Aorta (tissue), 5 donors: ENCODE results near the gene COPS7A. TPM values are rescaled to one million over a fixed set of nuclear protein-coding genes. Genes with fewer than 3 reads are reported as not detected.

Experiments
- ATAC-seq: fragments of 200-7000 bp; cut with Tn5 transposase; one replicate; pipeline ENCODE4 v1.9.1; 2022; ENCODE audit warnings: moderate library complexity; ENCODE audit not compliant: low FRiP score
- DNase-seq, 2 donors: peaks; one replicate each; pipeline ENCODE4 v3.0.0-alpha.2; 2020
- H3K27ac ChIP-seq, 2 donors: one replicate each; pipeline ENCODE4 v1.5.1; 2013; ENCODE audit warnings: low read length in 2 of 2, mild to moderate bottlenecking in 2 of 2, moderate library complexity in 2 of 2, control low read depth in 1 of 2, inconsistent platforms in 1 of 2, low read depth in 1 of 2
- H3K27me3 ChIP-seq, 2 donors: one replicate each; pipeline ENCODE4 v1.6.1; 2013; ENCODE audit warnings: control low read depth in 1 of 2, low read length in 1 of 2, mild to moderate bottlenecking in 1 of 2, moderate library complexity in 1 of 2; ENCODE audit not compliant: insufficient read depth in 2 of 2, control insufficient read depth in 1 of 2
- H3K36me3 ChIP-seq, 2 donors: one replicate each; pipeline ENCODE4 v1.6.1; 2013; ENCODE audit warnings: control low read depth in 1 of 2, low read length in 1 of 2, mild to moderate bottlenecking in 1 of 2; ENCODE audit not compliant: insufficient read depth in 2 of 2, control insufficient read depth in 1 of 2
- H3K4me1 ChIP-seq, 2 donors: one replicate each; pipeline ENCODE4 v1.6.1; 2013; ENCODE audit warnings: low read length in 2 of 2, control low read depth in 1 of 2, mild to moderate bottlenecking in 1 of 2, moderate library complexity in 1 of 2; ENCODE audit not compliant: insufficient read depth in 2 of 2, control insufficient read depth in 1 of 2
- H3K4me3 ChIP-seq, 2 donors: one replicate each; pipeline ENCODE4 v1.5.1; 2013; ENCODE audit warnings: low read length in 2 of 2, control low read depth in 1 of 2, mild to moderate bottlenecking in 1 of 2
- H3K9me3 ChIP-seq: one replicate; pipeline ENCODE4 v1.6.1; 2013; ENCODE audit warnings: mild to moderate bottlenecking, low read length; ENCODE audit not compliant: control insufficient read depth
- WGBS, 2 donors: extraction: QIAGEN DNeasy Blood & Tissue Kit; methylation state at CpG; one replicate each; pipeline ENCODE4 v1.1.7; 2013; 5-methylcytosine and 5-hydroxymethylcytosine counted together
- intact Hi-C, 2 donors: fragments of 100-400 bp; cut with DNase I; formaldehyde crosslinking; loops; one replicate each; pipeline versions ENCODE4 v1.14.2 to v1.15.0; 2022
- polyA plus RNA-seq, 2 donors: library from polyadenylated mRNA; stranded (reverse); fragments of 200-250 nt; gene quantifications; one replicate each; pipeline ENCODE4 v1.2.3, GENCODE V29; 2013
- total RNA-seq, 2 donors: library from RNA; stranded (reverse); fragmentation: NEBNext Ultra II Directional; extraction: Animal tissue kit (Norgen Biotek cat#: 25700); gene quantifications; one replicate each; pipeline ENCODE4 v1.2.1, GENCODE V29; 2021
- donor health status: healthy with polysubstance abuse.
- donor health status: Bipolar disorder and iron deficiency.
- donor health status: DM: no; HTN: no; CAD: no.
- donor health status: DM: no; HTN: no; CAD: no.
- donor health status: DM: yes; HTN: yes; CAD: no.

The COPS7A gene
- total and polyA plus RNA-seq, 4 donors, result 43.8 to 70.5 (median 48.5) TPM

- peaks cover 0 to 5% of the 10 kb centered on the region in 2 donors for H3K36me3 ChIP-seq
- H3K27me3 ChIP-seq, result no peaks in the 10 kb centered on the region
- no peaks in the 10 kb centered on the region for H3K4me1 ChIP-seq
- peak in 1 of 2 donors; percentile 86 for DNase-seq
- 25 to 35% methylated on average over 6 of the region's 6 CpGs for WGBS, 2 donors
- intact Hi-C loops, result loop anchor here in 1 of 2 donors (5.0 kb wide), 2 partner anchors 103 to 162 kb away; partner anchors contain the start of genes CHD4 and SPSB2
- no peaks in the 10 kb centered on the region for H3K9me3 ChIP-seq
- no peak for ATAC-seq
- no peak overlapping the region for H3K4me3 ChIP-seq
- no peak overlapping the region for H3K27ac ChIP-seq
Measured at GRCh38 chr12:6768990-6769389, 45.1 kb downstream of the COPS7A start.

- H3K27ac ChIP-seq, result no peak overlapping the region
- no peaks in the 10 kb centered on the region for H3K9me3 ChIP-seq
- no peaks in the 10 kb centered on the region for H3K4me1 ChIP-seq
- H3K36me3 ChIP-seq, result peaks cover 0 to 5% of the 10 kb centered on the region in 2 donors
- ATAC-seq (no peak), DNase-seq (no peak)
- intact Hi-C loops, result loop anchor here (5.0 to 10.0 kb wide), 3 partner anchors 103 to 162 kb away; partner anchors contain the start of genes CHD4 (in 1 of the 2) and SPSB2 (in 1 of the 2)
- H3K27me3 ChIP-seq, result no peaks in the 10 kb centered on the region
- WGBS, 2 donors, result 38 to 52% methylated on average over 4 of the region's 4 CpGs
- H3K4me3 ChIP-seq, result no peak overlapping the region
Measured at GRCh38 chr12:6769666-6770065, 45.8 kb downstream of the COPS7A start.

GRCh38 chr12:6770094-6770493 is 46.2 kb downstream of the COPS7A start:
- ATAC-seq (no peak), DNase-seq (no peak)
- Histone ChIP-seq H3K27ac (no peak overlapping the region), H3K9me3 (no peaks in the 10 kb centered on the region), H3K4me1 (no peaks in the 10 kb centered on the region), H3K27me3 (no peaks in the 10 kb centered on the region), H3K36me3 (peaks cover 0 to 5% of the 10 kb centered on the region in 2 donors), H3K4me3 (no peak overlapping the region)
- WGBS, 2 donors, result 78 to 87% methylated on average over 12 of the region's 12 CpGs
- intact Hi-C loops, result loop anchor here in 1 of 2 donors (10.0 kb wide), 1 partner anchor 155 kb away; no protein-coding TSS in a partner anchor

- DNase-seq, result no peak
- no peaks in the 10 kb centered on the region for H3K4me1 ChIP-seq
- ATAC-seq, result no peak
- no peaks in the 10 kb centered on the region for H3K27me3 ChIP-seq
- no peak overlapping the region for H3K4me3 ChIP-seq
- H3K27ac ChIP-seq, result no peak overlapping the region
- WGBS, 2 donors, result 79 to 81% methylated on average over 10 of the region's 10 CpGs
- intact Hi-C loops, result loop anchor here in 1 of 2 donors (10.0 kb wide), 1 partner anchor 156 kb away; no protein-coding TSS in a partner anchor
- peaks cover 0 to 5% of the 10 kb centered on the region in 2 donors for H3K36me3 ChIP-seq
- no peaks in the 10 kb centered on the region for H3K9me3 ChIP-seq
Measured at GRCh38 chr12:6770600-6770999, 46.8 kb downstream of the COPS7A start.

- H3K4me3 ChIP-seq, result no peak overlapping the region
- DNase-seq (peak in 1 of 2 donors; percentile 82), ATAC-seq (no peak)
- peaks cover 0 to 5% of the 10 kb centered on the region in 2 donors for H3K36me3 ChIP-seq
- intact Hi-C loops, result loop anchor here in 1 of 2 donors (10.0 kb wide), 1 partner anchor 156 kb away; no protein-coding TSS in a partner anchor
- no peaks in the 10 kb centered on the region for H3K27me3 ChIP-seq
- H3K4me1 ChIP-seq, result no peaks in the 10 kb centered on the region
- WGBS, 2 donors, result 85 to 88% methylated on average over 4 of the region's 4 CpGs
- H3K27ac ChIP-seq, result no peak overlapping the region
- H3K9me3 ChIP-seq, result no peaks in the 10 kb centered on the region
Measured at GRCh38 chr12:6771091-6771495, 47.2 kb downstream of the COPS7A start.

GRCh38 chr12:6771509-6772330 is 47.9 kb downstream of the COPS7A start:
- H3K27me3 ChIP-seq, result no peaks in the 10 kb centered on the region
- intact Hi-C loops, result loop anchor here in 1 of 2 donors (10.0 kb wide), 1 partner anchor 157 kb away; no protein-coding TSS in a partner anchor
- 75 to 76% methylated on average over 12 of the region's 12 CpGs for WGBS, 2 donors
- no peak for DNase-seq
- H3K9me3 ChIP-seq, result no peaks in the 10 kb centered on the region
- no peak overlapping the region for H3K4me3 ChIP-seq
- peaks cover 0 to 5% of the 10 kb centered on the region in 2 donors for H3K36me3 ChIP-seq
- no peaks in the 10 kb centered on the region for H3K4me1 ChIP-seq
- H3K27ac ChIP-seq, result no peak overlapping the region
- ATAC-seq, result no peak

- Histone ChIP-seq H3K36me3 (peaks cover 0 to 5% of the 10 kb centered on the region in 2 donors), H3K4me1 (no peaks in the 10 kb centered on the region), H3K4me3 (no peak within 1 kb of the TSS), H3K27me3 (no peaks in the 10 kb centered on the region), H3K27ac (no peak within 1 kb of the TSS), H3K9me3 (no peaks in the 10 kb centered on the region)
- intact Hi-C loops, result loop anchor here in 1 of 2 donors (10.0 kb wide), 1 partner anchor 158 kb away; no protein-coding TSS in a partner anchor
- peak in 1 of 2 donors; percentile 46 for DNase-seq
- 56 to 58% methylated on average over 10 to 15 of the region's 15 CpGs for WGBS, 2 donors
- ATAC-seq, result no peak
Measured at GRCh38 chr12:6772331-6772695, 48.5 kb downstream of the COPS7A start, which contains the start of gene LAG3. Gene LAG3, plus strand, starts transcription at chr12:6772520. Its CDS starts 333 bp downstream, at chr12:6772853.

- Histone ChIP-seq H3K27me3 (no peaks in the 10 kb centered on the region), H3K4me1 (no peaks in the 10 kb centered on the region), H3K4me3 (no peak overlapping the region), H3K9me3 (no peaks in the 10 kb centered on the region), H3K27ac (no peak overlapping the region), H3K36me3 (peaks cover 0 to 5% of the 10 kb centered on the region in 2 donors)
- ATAC-seq (no peak), DNase-seq (no peak)
- intact Hi-C loops, result loop anchor here in 1 of 2 donors (10.0 kb wide), 1 partner anchor 158 kb away; no protein-coding TSS in a partner anchor
- 80 to 81% methylated on average over 21 of the region's 21 CpGs for WGBS, 2 donors
Measured at GRCh38 chr12:6772726-6773589, 49.1 kb downstream of the COPS7A start.
